ENCODE results near the gene MUC20. TPM values are rescaled to one million over a fixed set of nuclear protein-coding genes. Genes with fewer than 3 reads are reported as not detected.

MUC20 gene
- total and polyA plus RNA-seq, 2 of the 8 experiments (the other 6 are each of a cell fraction or from before 2014, with no cell fraction given) = 0.24 to 0.26 TPM

- no peak for TF ChIP-seq EGR1 (IDR thresholded peaks at IDR 0.05; ENCODE audit: borderline replicate concordance, low read depth, low read length)
- TF ChIP-seq TEAD4 (IDR thresholded peaks at IDR 0.05; ENCODE audit: low read depth, low read length) = no peak
- TF ChIP-seq POLR2A (IDR thresholded peaks at IDR 0.05; ENCODE audit: control extremely low read depth in 1 of 2, low read depth in 2 of 2, low read length in 2 of 2) = no peak
- TF ChIP-seq CHD2 (IDR thresholded peaks at IDR 0.05; ENCODE audit: low read length) = no peak
- TF ChIP-seq NANOG (IDR thresholded peaks at IDR 0.05; ENCODE audit: insufficient read depth, low read depth, low read length, poor library complexity, severe bottlenecking) = no peak
- no peak for TF ChIP-seq KDM5A (IDR thresholded peaks at IDR 0.05; ENCODE audit: low read length)
- TF ChIP-seq POLR2AphosphoS5 (IDR thresholded peaks at IDR 0.05; ENCODE audit: low read depth, low read length) = no peak
- TF ChIP-seq SUZ12 (IDR thresholded peaks at IDR 0.05; ENCODE audit: low read length) = no peak
- no peak for TF ChIP-seq FOSL1 (IDR thresholded peaks at IDR 0.05; ENCODE audit: insufficient read depth, low read depth, low read length)
- TF ChIP-seq BCL11A (IDR thresholded peaks at IDR 0.05; ENCODE audit: low read depth in 2 of 2, low read length in 2 of 2) = no peak
- Histone ChIP-seq H4K5ac (ENCODE audit: insufficient read length, low read depth, low read length) (no peak overlapping the region), H3K18ac (ENCODE audit: extremely low read depth, low read length) (no peak overlapping the region), H2BK15ac (ENCODE audit: low read length) (0 out of 2 replicates have a peak overlapping the region, but pooled peaks have one; percentile 22), H3K79me1 (ENCODE audit: low read depth, low read length) (no peaks in the 10 kb centered on the region), H3K36me3 (ENCODE audit: control insufficient read depth in 2 of 4, insufficient read depth in 4 of 4, low read length in 3 of 4) (no peaks in the 10 kb centered on the region), H3K27me3 (replicated peaks in 1 of 4; ENCODE audit: control insufficient read depth in 3 of 4, extremely low read depth in 1 of 4, insufficient read depth in 3 of 4, low read length in 3 of 4) (peaks cover 0 to 3% (median 0%) of the 10 kb centered on the region in 4 experiments; a peak in 1 of 7 replicates), H2BK12ac (ENCODE audit: low read depth, low read length) (0 out of 2 replicates have a peak overlapping the region, but pooled peaks have one; percentile 5), H2AK5ac (ENCODE audit: low read depth, low read length) (no peak overlapping the region), H3K4me3 (ENCODE audit: extremely low read depth in 1 of 4, insufficient read depth in 2 of 4, low read depth in 3 of 4, low read length in 4 of 4) (no peak overlapping the region), H4K20me1 (replicated peaks in 1 of 2; ENCODE audit: control insufficient read depth in 1 of 2, insufficient read depth in 2 of 2, low read length in 2 of 2) (no peaks in the 10 kb centered on the region), H3K4ac (replicated peaks; ENCODE audit: insufficient read length, low read depth, low read length) (no peak overlapping the region), H4K91ac (replicated peaks; ENCODE audit: insufficient read length, low read length) (no peak overlapping the region), H3K9me3 (ENCODE audit: insufficient read depth in 2 of 2, low read depth in 1 of 2, low read length in 1 of 2) (no peaks in the 10 kb centered on the region), H3K14ac (ENCODE audit: insufficient read length) (no peak overlapping the region), H2AFZ (ENCODE audit: low read length) (no peak overlapping the region), H3K23me2 (ENCODE audit: low read depth, low read length) (no peaks in the 10 kb centered on the region), H2BK20ac (ENCODE audit: low read length) (no peak overlapping the region), H3K4me2 (ENCODE audit: insufficient read depth in 1 of 2, low read depth in 2 of 2, low read length in 2 of 2) (no peak overlapping the region), H3K9ac (replicated peaks in 1 of 4; ENCODE audit: extremely low read depth in 1 of 4, low read depth in 3 of 4, low read length in 3 of 4) (no peak overlapping the region), H4K8ac (ENCODE audit: extremely low read depth, insufficient read depth, low read length) (no peak overlapping the region), H3K27ac (ENCODE audit: low read depth, low read length) (no peak overlapping the region), H3K56ac (replicated peaks; ENCODE audit: insufficient read length, low read depth, low read length) (no peak overlapping the region), H3K79me2 (ENCODE audit: control insufficient read depth in 1 of 2, insufficient read depth in 2 of 2, low read length in 2 of 2) (no peaks in the 10 kb centered on the region), H3K4me1 (replicated peaks in 1 of 4; ENCODE audit: control insufficient read depth in 3 of 4, insufficient read depth in 4 of 4, low read length in 3 of 4) (no peaks in the 10 kb centered on the region; a peak in 1 of 7 replicates), H3K23ac (ENCODE audit: insufficient read length) (no peak overlapping the region), H2BK120ac (replicated peaks; ENCODE audit: low read depth, low read length) (no peak overlapping the region), H2BK5ac (ENCODE audit: low read depth, low read length) (no peak overlapping the region)
- no peak for DNase-seq (ENCODE audit: low read depth in 1 of 2, low spot score in 2 of 2)
- no peak for FAIRE-seq
- CTCF ChIA-PET (ENCODE audit: partially characterized antibody) = interaction anchor here (1.1 to 1.3 kb wide), 3 partner anchors 10 to 126 kb away, joined by 3 to 4 read pairs (median 3); no protein-coding TSS in a partner anchor
- POLR2A ChIA-PET (ENCODE audit: partially characterized antibody) = no interaction called here
- WGBS, 2 experiments (ENCODE audit: extremely low coverage in 1 of 2, insufficient coverage in 1 of 2, insufficient read length in 1 of 2, insufficient replicate concordance in 2 of 2, low coverage in 1 of 2, low lambda C conversion rate in 2 of 2, missing lambda C conversion rate in 1 of 2) = 86% methylated on average over 12 of the region's 12 CpGs; no CpG with 5 or more reads in 1 of the 2 experiments
Measured at GRCh38 chr3:195732940-195733339, 12.2 kb downstream of the MUC20 start.

All from H1 (cell line).